A549 (cell line): ENCODE data around the gene SLC6A18. TPM values are rescaled to one million over a fixed set of nuclear protein-coding genes. Genes with fewer than 3 reads are reported as not detected.
A peak's percentile ranks its signal among the peaks of the same experiment; 100 is the strongest.

Experiments used
- ATAC-seq, 2 experiments: fragments of 200-7000 bp in 1 of 2; fragments of >200 bp in 1 of 2; cut with Nextera tagmentation in 1 of 2; cut with Tn5 transposase in 1 of 2; 3 replicates each; pipeline versions ENCODE4 v1.8.0 to v1.9.1; 2018 to 2020; ENCODE audit warnings: mild to moderate bottlenecking in 1 of 2, moderate library complexity in 1 of 2
- CTCF ChIA-PET: fragments of 300-600 bp; sonication (Branson Sonifier 250); formaldehyde crosslinking; extraction: SDS; loops from one replicate; lab custom pipeline; 2021; ENCODE audit warnings: antibody characterized with exemption, inconsistent platforms; lab: Yijun Ruan, JAX
- POLR2A ChIA-PET: fragments of 350-600 bp; formaldehyde crosslinking; extraction: SDS; loops from one replicate; lab custom pipeline; 2021; ENCODE audit warnings: antibody characterized with exemption, inconsistent platforms; lab: Yijun Ruan, JAX
- DNase-seq, 2 experiments: peaks; one replicate each; pipeline versions ENCODE4 v3.0.0 to v3.0.0-alpha.2; 2011 to 2016; ENCODE audit warnings: low read depth in 1 of 2, low spot score in 1 of 2
- FAIRE-seq: peaks from 2 replicates; lab custom pipeline; 2011; peaks lifted over from hg19 to GRCh38; lab: Jason Lieb, UNC
- H3K27ac ChIP-seq, 2 experiments: fragments of >200 bp; sonication (Bioruptor Twin); formaldehyde crosslinking; 3 replicates each; pipeline ENCODE4 v1.5.1; 2016 to 2017
- H3K4me1 ChIP-seq: fragments of >200 bp; sonication (Bioruptor Twin); formaldehyde crosslinking; 3 replicates; pipeline ENCODE4 v1.6.1; 2016
- H3K4me2 ChIP-seq: fragments of >200 bp; sonication (Bioruptor Twin); formaldehyde crosslinking; 3 replicates; pipeline ENCODE4 v1.6.1; 2016
- H3K4me3 ChIP-seq: fragments of >200 bp; sonication (Bioruptor Twin); formaldehyde crosslinking; 3 replicates; pipeline ENCODE4 v1.5.1; 2016
- H3K9me3 ChIP-seq: fragments of >200 bp; sonication (Bioruptor Twin); formaldehyde crosslinking; 3 replicates; pipeline ENCODE4 v1.6.1; 2016
- ATOH8 ChIP-seq: fragments of 250-450 bp; sonication (Bioruptor Pico); IDR thresholded peaks from 2 replicates; pipeline ENCODE4 v1.5.0; 2020; ENCODE audit warnings: low read depth, mild to moderate bottlenecking, moderate library complexity
- CEBPB ChIP-seq, 2 experiments: fragments of >200 bp in 1 of 2; sonication (Bioruptor Twin) in 1 of 2; formaldehyde crosslinking in 1 of 2; IDR thresholded peaks; 2 replicates each; pipeline ENCODE4 v1.6.1; 2012 to 2016
- CTCF ChIP-seq: fragments of >200 bp; sonication (Bioruptor Twin); formaldehyde crosslinking; IDR thresholded peaks from 3 replicates; pipeline ENCODE4 v1.5.1; 2016
- E2F6 ChIP-seq: IDR thresholded peaks from 2 replicates; pipeline ENCODE4 v1.6.1; 2012; ENCODE audit warnings: low read depth, borderline replicate concordance
- EHMT2 ChIP-seq: fragments of 200-600 bp; sonication (generic); IDR thresholded peaks from 2 replicates; pipeline ENCODE4 v1.6.1; 2016; ENCODE audit warnings: antibody characterized with exemption, low read depth, mild to moderate bottlenecking, moderate library complexity
- ELK1 ChIP-seq: fragments of 150-350 bp; IDR thresholded peaks from 2 replicates; pipeline ENCODE4 v1.6.1; 2014; ENCODE audit warnings: low read depth, mild to moderate bottlenecking, low read length
- FOXS1 ChIP-seq: fragments of 250-450 bp; sonication (Bioruptor Pico); IDR thresholded peaks from 2 replicates; pipeline ENCODE4 v1.5.0; 2020; ENCODE audit warnings: mild to moderate bottlenecking, moderate library complexity
- HES2 ChIP-seq: fragments of >200 bp; sonication (Bioruptor Twin); formaldehyde crosslinking; IDR thresholded peaks from 2 replicates; pipeline ENCODE4 v1.6.1; 2016
- JUN ChIP-seq, 2 experiments: fragments of >200 bp; sonication (Bioruptor Twin); formaldehyde crosslinking; IDR thresholded peaks; 2 replicates in 1 of 2; 3 replicates in 1 of 2; pipeline ENCODE4 v1.6.1; 2016 to 2017
- JUNB ChIP-seq: fragments of >200 bp; sonication (Bioruptor Twin); formaldehyde crosslinking; IDR thresholded peaks from 2 replicates; pipeline ENCODE4 v1.6.1; 2016
- KDM1A ChIP-seq: fragments of 200-600 bp; sonication (generic); IDR thresholded peaks from 2 replicates; pipeline ENCODE4 v1.6.1; 2016; ENCODE audit warnings: low read depth, mild to moderate bottlenecking
- MAX ChIP-seq: IDR thresholded peaks from 2 replicates; pipeline ENCODE4 v1.6.1; 2012
- MAZ ChIP-seq: fragments of 150-350 bp; IDR thresholded peaks from 2 replicates; pipeline ENCODE4 v1.6.1; 2014; ENCODE audit warnings: antibody characterized with exemption, low read depth, low read length, borderline replicate concordance
- PHF8 ChIP-seq: fragments of 200-600 bp; sonication (generic); IDR thresholded peaks from 2 replicates; pipeline ENCODE4 v1.6.1; 2016; ENCODE audit warnings: low read depth, mild to moderate bottlenecking, antibody characterized with exemption, moderate library complexity, borderline replicate concordance
- POLR2A ChIP-seq: IDR thresholded peaks from 2 replicates; pipeline ENCODE4 v1.6.1; 2012; ENCODE audit warnings: mild to moderate bottlenecking, low read length
- POLR2AphosphoS2 ChIP-seq: conservative IDR thresholded peaks from 2 replicates; pipeline ENCODE4 v1.6.1; 2012; ENCODE audit warnings: low read length, improper control_type of control experiment, inconsistent platforms
- RARB ChIP-seq: fragments of 250-450 bp; sonication (Bioruptor Pico); IDR thresholded peaks from 2 replicates; pipeline ENCODE4 v1.8.0; 2021; ENCODE audit warnings: mild to moderate bottlenecking, moderate library complexity
- RCOR1 ChIP-seq: fragments of 150-350 bp; IDR thresholded peaks from 2 replicates; pipeline ENCODE4 v1.6.1; 2014; ENCODE audit warnings: antibody characterized with exemption, low read length, low read depth
- RFX5 ChIP-seq: fragments of 450-650 bp; IDR thresholded peaks from 2 replicates; pipeline ENCODE4 v1.7.1; 2014; ENCODE audit warnings: antibody characterized with exemption, mild to moderate bottlenecking, moderate library complexity
- TFCP2L1 ChIP-seq: fragments of 250-450 bp; sonication (Bioruptor Pico); IDR thresholded peaks from 2 replicates; pipeline ENCODE4 v1.5.0; 2021; ENCODE audit warnings: mild to moderate bottlenecking
- USF2 ChIP-seq: fragments of 450-650 bp; IDR thresholded peaks from 2 replicates; pipeline ENCODE4 v1.6.1; 2014; ENCODE audit warnings: antibody characterized with exemption
- ZFP36 ChIP-seq: fragments of 450-650 bp; IDR thresholded peaks from 2 replicates; pipeline ENCODE4 v1.6.1; 2014; ENCODE audit warnings: borderline replicate concordance; ENCODE audit not compliant: partially characterized antibody
- WGBS: methylation state at CpG from one replicate; pipeline ENCODE4 v1.1.6; 2017; ENCODE audit errors: missing lambda C conversion rate; 5-methylcytosine and 5-hydroxymethylcytosine counted together
- polyA plus RNA-seq, 4 experiments: library from polyadenylated mRNA; depleted of rRNA in 3 of 4; stranded (reverse); fragments of >200 nt; fragmentation: RNase III in 1 of 4; extraction: RNeasy Plus Mini Kit Qiagen cat#74134 plus additional on column Dnase treatment in 1 of 4; gene quantifications; 2 replicates in 3 of 4; 3 replicates in 1 of 4; pipeline ENCODE4 v1.2.3, GENCODE V29; 2011 to 2017

Gene SLC6A18
- polyA plus RNA-seq, 2 of the 4 experiments (the other 2 are of a cell fraction): not detected

GRCh38 chr5:1294206-1294834 lies 69.1 kb downstream of the SLC6A18 start:
- TF ChIP-seq USF2 (no peak), MAX (peak; percentile 9; the same call in 1 of the 2 replicates)
- peak; percentile 33 to 56; a peak in 4 of 6 replicates for ATAC-seq
- ChIA-PET CTCF (interaction anchor here (1.5 kb wide), 1 partner anchor 9 kb away, joined by 3 read pairs; no protein-coding TSS in a partner anchor), POLR2A (no interaction called here)
- H3K9me3 ChIP-seq: no peaks in the 10 kb centered on the region
- peak overlapping the region; percentile 74 to 89 for H3K27ac ChIP-seq
- peak overlapping the region; percentile 99 for H3K4me2 ChIP-seq
- peak overlapping the region; percentile 73 for H3K4me3 ChIP-seq
- WGBS: 94% methylated on average over 15 of the region's 69 CpGs
- peaks cover 8% of the 10 kb centered on the region; the same call in 1 of the 3 replicates for H3K4me1 ChIP-seq
- peak in 1 of 2 experiments; percentile 26 for DNase-seq
- FAIRE-seq: no peak

GRCh38 chr5:1294835-1295649 lies 69.9 kb downstream of the SLC6A18 start, which contains the start of gene TERT:
Gene TERT, minus strand, starts transcription at chr5:1295068. Its CDS starts 79 bp downstream, at chr5:1294989.
- CTCF ChIA-PET: interaction anchor here (1.5 kb wide), 1 partner anchor 8 kb away, joined by 3 read pairs; no protein-coding TSS in a partner anchor
- Histone ChIP-seq H3K9me3 (no peaks in the 10 kb centered on the region), H3K4me1 (peaks cover 8% of the 10 kb centered on the region; the same call in 1 of the 3 replicates), H3K4me2 (peak within 1 kb of the TSS; percentile 99), H3K27ac (peak within 1 kb of the TSS; percentile 74 to 89)
- WGBS: 64% methylated on average over 37 of the region's 102 CpGs
- no peak for FAIRE-seq
- peak; percentile 48 to 63 for DNase-seq
- peak; percentile 73 to 85 for ATAC-seq
- no peak for TF ChIP-seq KDM1A
- no peak for TF ChIP-seq MAZ
- TF ChIP-seq FOXS1 (CRISPR knock-in tag): no peak
- peak; percentile 33 for TF ChIP-seq POLR2A
- TF ChIP-seq JUN (IDR thresholded peaks at IDR 0.05): peak in 1 of 2 experiments; percentile 31; a peak in 1 of 5 replicates
- TF ChIP-seq E2F6: peak; percentile 84
- TF ChIP-seq PHF8: no peak
- peak; percentile 89 for TF ChIP-seq MAX
- TF ChIP-seq, all 56 proteins: peak for 4
- POLR2A ChIA-PET: no interaction called here
- peak within 1 kb of the TSS; percentile 73 for H3K4me3 ChIP-seq

- ATAC-seq (no peak), FAIRE-seq (no peak), DNase-seq (no peak)
- WGBS: 98% methylated on average over 21 of the region's 22 CpGs
- H3K4me1 ChIP-seq: peaks cover 8% of the 10 kb centered on the region; the same call in 1 of the 3 replicates
- CTCF ChIA-PET: no interaction called here
- H3K4me2 ChIP-seq: peak overlapping the region; percentile 99
- H3K4me3 ChIP-seq: peak overlapping the region; percentile 73
- POLR2A ChIA-PET: no interaction called here
- H3K27ac ChIP-seq: peak overlapping the region; percentile 74 to 89; a peak in 5 of 6 replicates
- no peaks in the 10 kb centered on the region for H3K9me3 ChIP-seq
- no peak for TF ChIP-seq KDM1A
- TF ChIP-seq ATOH8 (CRISPR knock-in tag): no peak
- no peak for TF ChIP-seq ZFP36
- TF ChIP-seq POLR2A: no peak
- no peak for TF ChIP-seq EHMT2
- TF ChIP-seq TFCP2L1: no peak
- TF ChIP-seq PHF8: no peak
- TF ChIP-seq HES2: no peak
- no peak for TF ChIP-seq CEBPB (IDR thresholded peaks at IDR 0.05)
- TF ChIP-seq POLR2AphosphoS2: no peak
- TF ChIP-seq USF2: no peak
- TF ChIP-seq ELK1: no peak
- no peak for TF ChIP-seq CTCF
- no peak for TF ChIP-seq RCOR1
- TF ChIP-seq RARB (CRISPR knock-in tag): no peak
- TF ChIP-seq RFX5: no peak
- no peak for TF ChIP-seq JUNB
These were observed 70.5 kb downstream of the SLC6A18 start for GRCh38 chr5:1295650-1296037.
